Fibroblast of lung (primary cell): ENCODE data around the gene DMBT1. TPM values are rescaled to one million over a fixed set of nuclear protein-coding genes. Genes with fewer than 3 reads are reported as not detected.

Source experiments
- DNase-seq, 2 donors: peaks; one replicate each; pipeline versions ENCODE4 v3.0.0 to v3.0.0-alpha.2; 2010; ENCODE audit warnings: low read depth in 2 of 2
- H2AFZ ChIP-seq: 2 replicates; pipeline ENCODE4 v1.5.1; 2012; ENCODE audit warnings: low read length, control low read depth, inconsistent platforms
- H3K27ac ChIP-seq: 2 replicates; pipeline ENCODE4 v1.5.1; 2011; ENCODE audit warnings: low read length, control low read depth; ENCODE audit not compliant: insufficient read depth
- H3K27me3 ChIP-seq: 2 replicates; pipeline ENCODE4 v1.5.1; 2011; ENCODE audit warnings: mild to moderate bottlenecking, low read length; ENCODE audit not compliant: control insufficient read depth, insufficient read depth
- H3K36me3 ChIP-seq: 2 replicates; pipeline ENCODE4 v1.5.1; 2011; ENCODE audit warnings: low read length; ENCODE audit not compliant: control insufficient read depth, insufficient read depth
- H3K4me1 ChIP-seq: 2 replicates; pipeline ENCODE4 v1.5.1; 2011; ENCODE audit warnings: low read length; ENCODE audit not compliant: control insufficient read depth, insufficient read depth; ENCODE audit errors: extremely low read depth
- H3K4me2 ChIP-seq: 2 replicates; pipeline ENCODE4 v1.5.1; 2011; ENCODE audit warnings: low read length, control low read depth; ENCODE audit not compliant: insufficient read depth; ENCODE audit errors: extremely low read depth
- H3K4me3 ChIP-seq, 4 experiments: fragments of 200-600 bp in 1 of 4; sonication (generic) in 1 of 4; replicated peaks in 1 of 4; 2 replicates each; pipeline ENCODE4 v1.5.1; 2011 to 2016; ENCODE audit warnings: low read length in 4 of 4, low read depth in 3 of 4, mild to moderate bottlenecking in 3 of 4, control low read depth in 2 of 4, inconsistent platforms in 1 of 4, mixed read lengths in 1 of 4; ENCODE audit not compliant: insufficient read depth in 1 of 4; ENCODE audit errors: control extremely low read depth in 1 of 4
- H3K79me2 ChIP-seq: 2 replicates; pipeline ENCODE4 v1.5.1; 2012; ENCODE audit warnings: mild to moderate bottlenecking, low read length, inconsistent platforms; ENCODE audit not compliant: control insufficient read depth, insufficient read depth
- H3K9ac ChIP-seq: 2 replicates; pipeline ENCODE4 v1.5.1; 2011; ENCODE audit warnings: mild to moderate bottlenecking, low read length, control low read depth; ENCODE audit not compliant: insufficient read depth
- H3K9me3 ChIP-seq: 2 replicates; pipeline ENCODE4 v1.5.1; 2012; ENCODE audit warnings: low read depth, low read length; ENCODE audit not compliant: control insufficient read depth, insufficient read depth
- H4K20me1 ChIP-seq: 2 replicates; pipeline ENCODE4 v1.5.1; 2011; ENCODE audit warnings: low read length; ENCODE audit not compliant: control insufficient read depth, insufficient read depth; ENCODE audit errors: extremely low read depth
- CTCF ChIP-seq, 2 donors: IDR thresholded peaks in 1 of 2; conservative IDR thresholded peaks in 1 of 2; 1 replicate in 1 of 2; 2 replicates in 1 of 2; pipeline ENCODE4 v1.5.1; 2011 to 2012; ENCODE audit warnings: low read length in 2 of 2, control low read depth in 1 of 2, inconsistent platforms in 1 of 2, low read depth in 1 of 2, mild to moderate bottlenecking in 1 of 2
- EZH2 ChIP-seq: IDR thresholded peaks from 2 replicates; pipeline ENCODE4 v1.5.1; 2012; ENCODE audit warnings: low read length, control low read depth, mild to moderate bottlenecking; ENCODE audit errors: missing control alignments
- polyA plus RNA-seq, 2 donors: library from polyadenylated mRNA; depleted of rRNA in 1 of 2; stranded (reverse) in 1 of 2; unstranded in 1 of 2; fragments of >200 nt; gene quantifications; 2 replicates each; pipeline ENCODE4 v1.2.1, GENCODE V29; 2011 to 2012; ENCODE audit warnings: missing spikeins in 1 of 2
- total RNA-seq: library from RNA; depleted of rRNA; stranded (reverse); fragments of >200 nt; gene quantifications from 2 replicates; pipeline ENCODE4 v1.2.1, GENCODE V29; 2014

The DMBT1 gene
- total and polyA plus RNA-seq, 2 donors (not counting 1 experiment from before 2014, with no cell fraction given): under 0.01 TPM; not detected in 1

GRCh38 chr10:122591736-122592135 is 31.2 kb downstream of the DMBT1 start:
- Histone ChIP-seq H3K36me3 (no peaks in the 10 kb centered on the region), H3K4me1 (no peaks in the 10 kb centered on the region), H3K9ac (no peak overlapping the region), H4K20me1 (no peaks in the 10 kb centered on the region), H3K9me3 (no peaks in the 10 kb centered on the region), H3K79me2 (no peaks in the 10 kb centered on the region), H2AFZ (no peak overlapping the region), H3K27me3 (no peaks in the 10 kb centered on the region), H3K4me2 (no peak overlapping the region), H3K27ac (no peak overlapping the region), H3K4me3 (no peak overlapping the region)
- no peak for TF ChIP-seq EZH2
- no peak for TF ChIP-seq CTCF (conservative IDR thresholded peaks at IDR 0.05 in 1 of 2, IDR thresholded peaks at IDR 0.05 in 1 of 2; ENCODE audit: low read depth in 1 of 2, low read length in 2 of 2)
- no peak for DNase-seq

- H3K36me3 ChIP-seq: no peaks in the 10 kb centered on the region
- H3K27ac ChIP-seq: no peak overlapping the region
- no peaks in the 10 kb centered on the region for H4K20me1 ChIP-seq
- no peak for TF ChIP-seq EZH2
- no peak for TF ChIP-seq CTCF (conservative IDR thresholded peaks at IDR 0.05 in 1 of 2, IDR thresholded peaks at IDR 0.05 in 1 of 2; ENCODE audit: low read depth in 1 of 2, low read length in 2 of 2)
- no peaks in the 10 kb centered on the region for H3K27me3 ChIP-seq
- no peak overlapping the region for H3K9ac ChIP-seq
- H3K4me2 ChIP-seq: no peak overlapping the region
- H3K4me1 ChIP-seq: no peaks in the 10 kb centered on the region
- no peak overlapping the region for H3K4me3 ChIP-seq
- DNase-seq: no peak
- H2AFZ ChIP-seq: no peak overlapping the region
- no peaks in the 10 kb centered on the region for H3K79me2 ChIP-seq
- H3K9me3 ChIP-seq: no peaks in the 10 kb centered on the region
Observed at GRCh38 chr10:122592161-122592560, 31.6 kb downstream of the DMBT1 start.

DNA sequence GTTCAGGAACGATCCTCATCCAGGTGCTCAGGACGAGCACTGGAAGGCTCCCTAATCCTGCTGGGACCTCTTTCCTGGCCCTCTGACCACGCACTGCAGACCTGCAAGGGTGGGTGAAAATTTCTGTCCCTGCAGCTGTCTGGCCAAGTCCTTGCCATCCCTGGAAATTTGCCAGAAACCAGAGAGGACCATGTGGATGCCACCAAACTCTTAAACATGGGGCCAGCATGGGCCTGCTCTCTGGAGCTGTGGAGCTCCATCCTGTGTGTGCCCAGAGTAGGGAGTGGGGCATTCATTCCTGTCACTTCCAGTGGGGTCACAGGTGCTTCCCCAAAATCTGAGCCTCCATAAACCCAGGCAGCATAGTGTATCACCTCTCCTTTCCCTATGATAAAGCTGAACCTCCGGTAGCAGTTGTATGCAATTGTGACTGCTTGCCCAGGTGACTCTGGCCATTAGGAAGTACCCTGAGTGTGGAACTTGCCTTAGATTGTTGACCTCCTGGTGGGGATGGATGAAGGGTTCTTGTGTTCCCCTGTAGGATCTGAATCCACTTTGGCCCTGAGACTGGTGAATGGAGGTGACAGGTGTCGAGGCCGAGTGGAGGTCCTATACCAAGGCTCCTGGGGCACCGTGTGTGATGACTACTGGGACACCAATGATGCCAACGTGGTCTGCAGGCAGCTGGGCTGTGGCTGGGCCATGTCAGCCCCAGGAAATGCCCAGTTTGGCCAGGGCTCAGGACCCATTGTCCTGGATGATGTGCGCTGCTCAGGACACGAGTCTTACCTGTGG is 57.1 kb downstream of the DMBT1 start:
- no peaks in the 10 kb centered on the region for H3K4me1 ChIP-seq

More for the DNA sequence above, 57.1 kb downstream of the DMBT1 start:
- H3K4me3 ChIP-seq: no peak overlapping the region
- H2AFZ ChIP-seq: no peak overlapping the region
- no peak overlapping the region for H3K27ac ChIP-seq
- no peaks in the 10 kb centered on the region for H3K9me3 ChIP-seq
- TF ChIP-seq EZH2 (no peak), CTCF (conservative IDR thresholded peaks at IDR 0.05 in 1 of 2, IDR thresholded peaks at IDR 0.05 in 1 of 2; ENCODE audit: low read depth in 1 of 2, low read length in 2 of 2) (no peak)
- no peaks in the 10 kb centered on the region for H3K36me3 ChIP-seq
- DNase-seq: no peak
- no peak overlapping the region for H3K9ac ChIP-seq
- no peaks in the 10 kb centered on the region for H3K27me3 ChIP-seq
- H3K4me2 ChIP-seq: no peak overlapping the region
- H4K20me1 ChIP-seq: no peaks in the 10 kb centered on the region
- no peaks in the 10 kb centered on the region for H3K79me2 ChIP-seq
